D721Med (cell line): ENCODE results near the gene LLCFC1.

Source experiments
- DNase-seq: peaks from one replicate; pipeline ENCODE4 v3.0.0; 2011; ENCODE audit warnings: low spot score; ENCODE audit not compliant: insufficient read length
- FAIRE-seq: peaks from 2 replicates; lab custom pipeline; 2011; peaks lifted over from hg19 to GRCh38; lab: Jason Lieb, UNC
- TF ChIP-seq, protein P1 (sequence below): IDR thresholded peaks from 2 replicates; pipeline ENCODE4 v1.5.1; 2012; ENCODE audit warnings: mild to moderate bottlenecking, control low read depth; ENCODE audit not compliant: insufficient read depth; ENCODE audit errors: missing control alignments

LLCFC1 gene

DNA sequence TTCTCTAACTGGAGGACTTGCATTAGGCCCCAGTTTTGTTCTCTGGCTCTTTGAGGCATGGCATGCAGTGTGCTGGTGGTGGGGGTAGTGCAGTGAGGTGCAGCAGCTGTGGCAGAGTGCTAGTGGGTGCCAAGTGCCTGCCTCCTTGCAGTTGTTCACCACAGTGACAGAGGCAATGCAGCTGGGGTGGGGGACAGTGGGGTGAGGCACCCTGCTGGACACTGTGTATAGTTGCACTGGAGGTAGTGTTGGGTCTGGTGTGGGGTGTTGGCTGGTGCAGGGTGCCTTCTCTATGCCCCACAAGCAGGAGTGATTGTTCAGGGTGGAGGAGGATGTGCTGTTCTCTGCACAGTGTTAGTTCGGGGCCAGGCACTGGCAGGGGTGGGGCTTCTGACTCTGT is 44.5 kb downstream of the LLCFC1 start:
- TF ChIP-seq, protein P1, sequence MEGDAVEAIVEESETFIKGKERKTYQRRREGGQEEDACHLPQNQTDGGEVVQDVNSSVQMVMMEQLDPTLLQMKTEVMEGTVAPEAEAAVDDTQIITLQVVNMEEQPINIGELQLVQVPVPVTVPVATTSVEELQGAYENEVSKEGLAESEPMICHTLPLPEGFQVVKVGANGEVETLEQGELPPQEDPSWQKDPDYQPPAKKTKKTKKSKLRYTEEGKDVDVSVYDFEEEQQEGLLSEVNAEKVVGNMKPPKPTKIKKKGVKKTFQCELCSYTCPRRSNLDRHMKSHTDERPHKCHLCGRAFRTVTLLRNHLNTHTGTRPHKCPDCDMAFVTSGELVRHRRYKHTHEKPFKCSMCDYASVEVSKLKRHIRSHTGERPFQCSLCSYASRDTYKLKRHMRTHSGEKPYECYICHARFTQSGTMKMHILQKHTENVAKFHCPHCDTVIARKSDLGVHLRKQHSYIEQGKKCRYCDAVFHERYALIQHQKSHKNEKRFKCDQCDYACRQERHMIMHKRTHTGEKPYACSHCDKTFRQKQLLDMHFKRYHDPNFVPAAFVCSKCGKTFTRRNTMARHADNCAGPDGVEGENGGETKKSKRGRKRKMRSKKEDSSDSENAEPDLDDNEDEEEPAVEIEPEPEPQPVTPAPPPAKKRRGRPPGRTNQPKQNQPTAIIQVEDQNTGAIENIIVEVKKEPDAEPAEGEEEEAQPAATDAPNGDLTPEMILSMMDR = no peak
- FAIRE-seq (no peak), DNase-seq (no peak)

DNA sequence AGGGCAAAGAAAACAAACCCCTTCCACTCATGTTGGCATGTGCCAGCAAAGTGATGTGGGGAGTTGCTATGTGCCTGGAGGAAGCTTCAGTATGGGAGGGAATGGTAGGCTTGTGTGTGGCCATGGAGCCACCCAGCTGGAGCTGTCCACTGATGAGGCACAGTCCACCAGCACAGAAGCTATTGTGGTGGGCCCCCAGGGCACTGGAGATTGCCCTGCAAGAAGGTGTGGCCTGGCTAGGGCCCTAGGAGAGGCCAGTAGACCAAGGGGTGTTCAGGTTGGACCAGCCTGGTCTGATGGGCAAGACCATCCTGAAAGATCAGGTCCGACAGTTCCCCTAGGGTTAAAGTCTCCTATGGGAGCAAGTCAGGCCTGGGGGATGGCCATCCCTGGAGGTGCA is 45.0 kb downstream of the LLCFC1 start:
- FAIRE-seq (no peak), DNase-seq (no peak)
- TF ChIP-seq, protein P1 = no peak
